Neural cell (in vitro differentiated cells): Measurements from ENCODE around the gene POLR3E. TPM values are rescaled to one million over a fixed set of nuclear protein-coding genes. Genes with fewer than 3 reads are reported as not detected.

Source experiments
- H2AFZ ChIP-seq: fragments of 200-600, 300-800 bp; sonication (generic), shearing (Covaris generic); 2 replicates; pipeline ENCODE4 v1.6.0; 2014; ENCODE audit warnings: low read depth, mild to moderate bottlenecking, antibody characterized with exemption, low read length, moderate library complexity
- H3F3A ChIP-seq: fragments of 200-600 bp; shearing (Covaris generic); 2 replicates; pipeline ENCODE4 v1.6.1; 2016; ENCODE audit warnings: mild to moderate bottlenecking, moderate library complexity, mixed read lengths, antibody characterized with exemption, low read length; ENCODE audit not compliant: insufficient read depth, poor library complexity, severe bottlenecking
- H3K27ac ChIP-seq: fragments of 200-600, 300-800 bp; sonication (generic), shearing (Covaris generic); 2 replicates; pipeline ENCODE4 v1.5.1; 2014; ENCODE audit warnings: mild to moderate bottlenecking, low read length, moderate library complexity
- H3K27me3 ChIP-seq: fragments of 300-800, 200-600 bp; sonication (generic), shearing (Covaris generic); 2 replicates; pipeline ENCODE4 v1.6.0; 2014; ENCODE audit warnings: mild to moderate bottlenecking, low read depth, low read length, moderate library complexity; ENCODE audit not compliant: insufficient read depth
- H3K36me3 ChIP-seq: fragments of 300-800, 200-600 bp; sonication (generic), shearing (Covaris generic); 2 replicates; pipeline ENCODE4 v1.5.1; 2014; ENCODE audit warnings: mild to moderate bottlenecking, antibody characterized with exemption, low read length, moderate library complexity; ENCODE audit not compliant: insufficient read depth
- H3K4me2 ChIP-seq: fragments of 300-800, 200-600 bp; sonication (generic), shearing (Covaris generic); 2 replicates; pipeline ENCODE4 v1.6.0; 2014; ENCODE audit warnings: mild to moderate bottlenecking, low read length
- H3K4me3 ChIP-seq: fragments of 300-800, 200-600 bp; sonication (generic), shearing (Covaris generic); 2 replicates; pipeline ENCODE4 v1.5.1; 2014; ENCODE audit warnings: mild to moderate bottlenecking, low read length, moderate library complexity
- H3K79me2 ChIP-seq: fragments of 200-600 bp; shearing (Covaris generic); replicated peaks from 2 replicates; pipeline ENCODE4 v1.6.0; 2014; ENCODE audit warnings: mild to moderate bottlenecking, low read length, moderate library complexity; ENCODE audit not compliant: insufficient read depth
- H3K9ac ChIP-seq: fragments of 300-800, 200-600 bp; sonication (generic), shearing (Covaris generic); 2 replicates; pipeline ENCODE4 v1.6.1; 2016; ENCODE audit warnings: mild to moderate bottlenecking, low read length, mixed read lengths
- H3K9me2 ChIP-seq: fragments of 200-600 bp; shearing (Covaris generic); 2 replicates; pipeline ENCODE4 v1.6.1; 2016; ENCODE audit warnings: mild to moderate bottlenecking, low read length, mixed read lengths; ENCODE audit not compliant: insufficient read depth
- H3K9me3 ChIP-seq: fragments of 200-600, 300-800 bp; sonication (generic), shearing (Covaris generic); 2 replicates; pipeline ENCODE4 v1.6.1; 2016; ENCODE audit warnings: mild to moderate bottlenecking, mixed run types, low read length, moderate library complexity, mixed read lengths
- H4K20me1 ChIP-seq: fragments of 200-600 bp; shearing (Covaris generic); 2 replicates; pipeline ENCODE4 v1.6.1; 2016; ENCODE audit warnings: mild to moderate bottlenecking, mixed run types; ENCODE audit not compliant: insufficient read depth
- CTCF ChIP-seq: fragments of 450-650 bp; IDR thresholded peaks from 2 replicates; pipeline ENCODE4 v1.5.1; 2014; ENCODE audit warnings: antibody characterized with exemption, mild to moderate bottlenecking, moderate library complexity; ENCODE audit not compliant: poor library complexity, severe bottlenecking
- EP300 ChIP-seq: fragments of 450-650 bp; conservative IDR thresholded peaks from 2 replicates; pipeline ENCODE4 v1.6.1; 2014; ENCODE audit warnings: antibody characterized with exemption, mild to moderate bottlenecking, moderate library complexity; ENCODE audit not compliant: poor library complexity, severe bottlenecking
- EZH2 ChIP-seq: fragments of 200-600, 300-800 bp; shearing (Covaris generic), sonication (generic); IDR thresholded peaks from 2 replicates; pipeline ENCODE4 v1.6.1; 2014; ENCODE audit warnings: antibody characterized with exemption, low read length, borderline replicate concordance, mild to moderate bottlenecking; ENCODE audit not compliant: insufficient read depth, poor library complexity, severe bottlenecking
- MXI1 ChIP-seq: fragments of 450-650 bp; conservative IDR thresholded peaks from 2 replicates; pipeline ENCODE4 v1.6.1; 2014; ENCODE audit warnings: antibody characterized with exemption, mild to moderate bottlenecking; ENCODE audit not compliant: poor library complexity, severe bottlenecking
- POLR2AphosphoS5 ChIP-seq: IDR thresholded peaks from 2 replicates; pipeline ENCODE4 v1.6.1; 2012
- RAD21 ChIP-seq: fragments of 450-650 bp; conservative IDR thresholded peaks from 2 replicates; pipeline ENCODE4 v1.6.1; 2014; ENCODE audit warnings: antibody characterized with exemption, mild to moderate bottlenecking, moderate library complexity
- SMC3 ChIP-seq: fragments of 450-650 bp; conservative IDR thresholded peaks from 2 replicates; pipeline ENCODE4 v1.6.1; 2014; ENCODE audit warnings: antibody characterized with exemption, mild to moderate bottlenecking, moderate library complexity; ENCODE audit not compliant: poor library complexity
- TAF1 ChIP-seq: IDR thresholded peaks from 2 replicates; pipeline ENCODE4 v1.6.1; 2012; ENCODE audit warnings: low read depth
- polyA plus RNA-seq: library from polyadenylated mRNA; depleted of rRNA; stranded (reverse); fragments of >200 nt; gene quantifications from 2 replicates; pipeline ENCODE4 v1.2.3, GENCODE V29; 2014
- TF ChIP-seq, protein P1 (sequence below): IDR thresholded peaks from 2 replicates; pipeline ENCODE4 v1.6.1; 2012; ENCODE audit warnings: borderline replicate concordance

Gene POLR3E
- polyA plus RNA-seq, 1 donor from 2014 or later = 47.4 TPM

GRCh38 chr16:22375117-22375962 lies 78.1 kb downstream of the POLR3E start (continued):
- TF ChIP-seq SMC3 (no peak), MXI1 (no peak)

DNA sequence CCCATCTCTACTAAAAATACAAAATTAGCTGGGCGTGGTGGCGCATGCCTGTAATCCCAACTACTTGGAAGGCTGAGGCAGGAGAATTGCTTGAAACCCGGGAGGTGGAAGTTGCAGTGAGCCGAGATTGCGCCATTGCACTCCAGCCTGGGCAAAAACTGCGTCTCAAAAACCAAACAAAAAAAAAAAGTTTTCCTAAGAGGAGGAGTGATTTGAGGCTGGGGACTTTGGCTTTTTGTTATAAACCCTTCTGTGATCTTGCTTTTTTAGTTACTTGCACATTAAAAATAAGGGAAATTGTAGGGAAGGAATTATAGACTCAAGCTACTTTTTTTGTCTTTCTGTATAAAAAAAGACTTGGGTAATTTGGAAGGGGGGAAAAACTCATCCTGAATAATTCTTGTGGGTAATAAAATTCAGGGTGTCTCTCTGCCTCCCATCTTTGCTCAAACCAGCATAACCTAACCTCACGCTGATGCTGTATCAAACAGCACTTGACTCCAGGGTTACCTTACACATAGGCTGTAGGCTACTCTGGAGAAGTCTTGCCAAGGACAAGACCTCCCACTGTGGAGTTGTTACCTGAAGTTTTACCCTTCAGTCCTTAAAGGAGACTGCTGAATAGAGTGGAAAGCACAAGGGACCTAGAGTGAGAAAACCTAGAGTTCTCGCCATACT lies 78.9 kb downstream of the POLR3E start:
- Histone ChIP-seq H2AFZ (no peak overlapping the region), H3K36me3 (no peaks in the 10 kb centered on the region), H3K9me3 (no peaks in the 10 kb centered on the region), H3K79me2 (no peaks in the 10 kb centered on the region), H3K9ac (no peak overlapping the region), H3K27me3 (peaks cover 17% of the 10 kb centered on the region), H3K27ac (no peak overlapping the region), H3K9me2 (no peaks in the 10 kb centered on the region), H3F3A (no peaks in the 10 kb centered on the region), H4K20me1 (no peaks in the 10 kb centered on the region), H3K4me3 (no peak overlapping the region), H3K4me2 (no peak overlapping the region)
- TF ChIP-seq EZH2 = no peak
- TF ChIP-seq TAF1 = no peak
- no peak for TF ChIP-seq EP300
- TF ChIP-seq, protein P1, sequence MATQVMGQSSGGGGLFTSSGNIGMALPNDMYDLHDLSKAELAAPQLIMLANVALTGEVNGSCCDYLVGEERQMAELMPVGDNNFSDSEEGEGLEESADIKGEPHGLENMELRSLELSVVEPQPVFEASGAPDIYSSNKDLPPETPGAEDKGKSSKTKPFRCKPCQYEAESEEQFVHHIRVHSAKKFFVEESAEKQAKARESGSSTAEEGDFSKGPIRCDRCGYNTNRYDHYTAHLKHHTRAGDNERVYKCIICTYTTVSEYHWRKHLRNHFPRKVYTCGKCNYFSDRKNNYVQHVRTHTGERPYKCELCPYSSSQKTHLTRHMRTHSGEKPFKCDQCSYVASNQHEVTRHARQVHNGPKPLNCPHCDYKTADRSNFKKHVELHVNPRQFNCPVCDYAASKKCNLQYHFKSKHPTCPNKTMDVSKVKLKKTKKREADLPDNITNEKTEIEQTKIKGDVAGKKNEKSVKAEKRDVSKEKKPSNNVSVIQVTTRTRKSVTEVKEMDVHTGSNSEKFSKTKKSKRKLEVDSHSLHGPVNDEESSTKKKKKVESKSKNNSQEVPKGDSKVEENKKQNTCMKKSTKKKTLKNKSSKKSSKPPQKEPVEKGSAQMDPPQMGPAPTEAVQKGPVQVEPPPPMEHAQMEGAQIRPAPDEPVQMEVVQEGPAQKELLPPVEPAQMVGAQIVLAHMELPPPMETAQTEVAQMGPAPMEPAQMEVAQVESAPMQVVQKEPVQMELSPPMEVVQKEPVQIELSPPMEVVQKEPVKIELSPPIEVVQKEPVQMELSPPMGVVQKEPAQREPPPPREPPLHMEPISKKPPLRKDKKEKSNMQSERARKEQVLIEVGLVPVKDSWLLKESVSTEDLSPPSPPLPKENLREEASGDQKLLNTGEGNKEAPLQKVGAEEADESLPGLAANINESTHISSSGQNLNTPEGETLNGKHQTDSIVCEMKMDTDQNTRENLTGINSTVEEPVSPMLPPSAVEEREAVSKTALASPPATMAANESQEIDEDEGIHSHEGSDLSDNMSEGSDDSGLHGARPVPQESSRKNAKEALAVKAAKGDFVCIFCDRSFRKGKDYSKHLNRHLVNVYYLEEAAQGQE = no peak
- no peak for TF ChIP-seq CTCF
- no peak for TF ChIP-seq SMC3
- no peak for TF ChIP-seq MXI1
- no peak for TF ChIP-seq RAD21
- TF ChIP-seq POLR2AphosphoS5 = no peak

DNA sequence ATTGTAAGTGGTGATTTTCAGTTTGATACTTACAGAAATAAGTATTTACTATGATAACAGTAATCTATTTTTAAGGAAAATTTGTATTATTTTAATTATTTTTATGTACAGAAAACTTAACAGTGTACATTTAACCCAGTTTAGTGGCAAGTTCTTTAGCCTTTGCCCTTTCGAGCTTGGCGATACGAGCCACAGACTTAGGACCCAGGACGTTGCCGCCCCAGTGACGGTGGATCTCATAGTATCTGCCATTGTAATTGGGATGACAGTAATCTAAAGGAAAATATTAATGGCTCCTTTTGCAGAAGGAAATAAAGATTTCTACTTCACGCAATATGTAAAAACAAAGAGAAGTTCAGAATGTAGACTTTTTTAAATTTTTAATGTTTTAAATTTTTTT lies 82.4 kb downstream of the POLR3E start:
- no peaks in the 10 kb centered on the region for H3K9me2 ChIP-seq
- no peaks in the 10 kb centered on the region for H3F3A ChIP-seq
- H3K36me3 ChIP-seq = no peaks in the 10 kb centered on the region
- no peak overlapping the region for H3K4me2 ChIP-seq
- H2AFZ ChIP-seq = no peak overlapping the region
- no peak overlapping the region for H3K9ac ChIP-seq
- no peak overlapping the region for H3K4me3 ChIP-seq
- peaks cover 7% of the 10 kb centered on the region for H3K27me3 ChIP-seq
- no peak overlapping the region for H3K27ac ChIP-seq
- H4K20me1 ChIP-seq = no peaks in the 10 kb centered on the region
- H3K9me3 ChIP-seq = no peaks in the 10 kb centered on the region
- no peaks in the 10 kb centered on the region for H3K79me2 ChIP-seq
- TF ChIP-seq MXI1 (no peak), CTCF (no peak), TAF1 (no peak), EP300 (no peak), EZH2 (no peak), SMC3 (no peak), RAD21 (no peak), POLR2AphosphoS5 (no peak)
- TF ChIP-seq, protein P1 = no peak
